HuH-7 (cell line): ENCODE data around the gene SYCE3.
A peak's percentile ranks its signal among the peaks of the same experiment; 100 is the strongest.
"Not testable (repeated sequence)": the region's sequence is repeated elsewhere in the genome, so short reads cannot be mapped to it uniquely, and the experiment has no call there.

Experiments used
- DNase-seq: peaks from one replicate; pipeline ENCODE4 v3.0.0; 2011; ENCODE audit warnings: low spot score

Gene SYCE3, protein sequence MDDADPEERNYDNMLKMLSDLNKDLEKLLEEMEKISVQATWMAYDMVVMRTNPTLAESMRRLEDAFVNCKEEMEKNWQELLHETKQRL

DNA sequence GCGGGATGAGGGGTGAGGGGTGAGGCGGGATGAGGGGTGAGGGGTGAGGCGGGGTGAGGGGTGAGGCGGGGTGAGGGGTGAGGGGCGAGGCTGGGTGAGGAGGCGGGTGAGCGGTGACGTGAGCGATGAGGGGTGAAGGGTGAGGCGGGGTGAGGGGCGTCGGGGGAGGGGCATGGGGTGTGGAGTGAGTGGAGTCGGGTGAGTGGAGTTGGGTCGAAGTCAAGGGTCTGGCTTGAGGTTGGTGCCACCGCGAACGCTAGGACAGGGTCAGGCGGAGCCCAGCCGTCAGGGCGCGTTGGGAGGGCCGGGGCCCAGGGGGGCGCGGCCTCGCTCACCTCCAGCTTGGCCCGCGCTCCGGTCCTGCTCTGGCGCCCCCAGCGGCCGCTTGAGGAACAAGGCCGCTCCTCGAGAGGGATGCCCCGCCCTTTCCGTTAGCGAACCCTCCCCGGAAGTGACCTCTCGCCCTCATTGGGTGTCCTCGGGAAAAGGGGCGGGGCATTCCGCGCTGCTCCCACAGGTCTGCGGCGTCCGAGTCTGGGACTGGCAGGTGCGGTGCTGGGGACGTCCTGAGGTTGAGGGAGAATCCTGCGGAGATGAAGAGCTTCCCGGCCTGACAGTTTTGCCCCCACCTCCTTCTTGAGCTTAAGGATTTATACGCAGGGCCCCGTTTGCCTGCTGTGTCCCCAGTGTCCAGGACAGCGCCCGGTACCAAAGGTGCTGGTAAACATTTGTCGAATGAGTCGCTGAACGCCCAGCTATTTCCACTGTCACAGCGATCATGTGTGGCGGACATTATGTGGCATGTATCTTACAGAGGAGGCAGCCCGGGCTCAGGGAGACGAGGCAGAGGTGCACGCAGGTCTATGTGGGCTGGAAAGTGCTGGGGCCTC lies at the start of gene SYCE3:
TSS of gene SYCE3 (minus strand) at position 397 of the 890 bp plus-strand sequence. CDS start 6,514 bp downstream, outside the sequence.
- peak; percentile 98 for DNase-seq

DNA sequence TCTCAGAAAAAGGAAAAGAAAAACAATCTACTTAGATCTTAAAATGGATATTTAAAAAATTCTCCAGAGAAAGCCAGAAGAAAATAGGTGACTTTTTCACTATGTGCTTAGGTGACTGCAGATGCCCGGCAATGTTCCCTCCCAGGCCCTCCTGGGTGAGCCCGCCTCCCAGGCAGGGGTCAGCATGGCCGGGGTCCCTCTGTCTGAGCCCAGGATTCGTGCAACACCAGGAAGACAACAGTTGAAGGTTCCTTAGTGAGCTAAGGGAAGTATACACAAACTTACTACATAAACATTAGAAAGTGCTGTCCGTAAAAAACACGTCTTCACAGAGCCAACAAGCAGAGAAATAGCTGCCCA lies 49.4 kb upstream of the SYCE3 start:
- no peak for DNase-seq

DNA sequence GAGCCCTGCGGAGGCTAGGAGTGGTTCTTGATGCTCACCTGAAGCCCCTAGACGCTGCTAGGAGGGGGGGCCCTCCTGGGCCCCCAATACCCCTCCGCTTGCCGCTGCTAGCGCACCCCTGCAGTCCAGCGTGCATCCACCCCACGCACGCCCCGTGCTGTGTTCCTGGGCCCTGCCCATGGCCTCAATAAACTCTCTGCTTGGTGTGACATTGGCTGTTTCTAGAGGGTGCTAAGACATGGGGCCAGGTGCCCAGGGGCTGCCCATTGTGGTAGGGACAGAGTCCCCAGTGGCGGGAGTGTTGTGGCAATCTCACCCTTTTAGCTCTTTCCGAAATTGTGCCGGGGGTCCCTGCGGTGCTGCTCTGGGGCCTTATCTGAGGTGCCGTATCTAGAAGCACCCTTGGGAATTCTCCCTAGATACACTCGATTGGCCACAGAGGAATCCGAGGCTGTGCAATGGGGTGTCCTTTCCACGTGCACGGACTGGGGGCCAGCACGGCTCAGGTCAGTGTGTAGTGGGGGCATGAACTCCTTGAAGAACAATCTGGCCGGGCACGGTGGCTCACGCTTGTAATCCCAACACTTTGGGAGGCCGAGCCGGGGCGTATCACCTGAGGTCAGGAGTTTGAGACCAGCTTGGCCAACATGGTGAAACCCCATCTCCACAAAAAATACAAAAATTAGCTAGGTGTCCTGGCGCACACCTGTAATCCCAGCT lies 48.8 kb upstream of the SYCE3 start:
- no peak for DNase-seq

DNA sequence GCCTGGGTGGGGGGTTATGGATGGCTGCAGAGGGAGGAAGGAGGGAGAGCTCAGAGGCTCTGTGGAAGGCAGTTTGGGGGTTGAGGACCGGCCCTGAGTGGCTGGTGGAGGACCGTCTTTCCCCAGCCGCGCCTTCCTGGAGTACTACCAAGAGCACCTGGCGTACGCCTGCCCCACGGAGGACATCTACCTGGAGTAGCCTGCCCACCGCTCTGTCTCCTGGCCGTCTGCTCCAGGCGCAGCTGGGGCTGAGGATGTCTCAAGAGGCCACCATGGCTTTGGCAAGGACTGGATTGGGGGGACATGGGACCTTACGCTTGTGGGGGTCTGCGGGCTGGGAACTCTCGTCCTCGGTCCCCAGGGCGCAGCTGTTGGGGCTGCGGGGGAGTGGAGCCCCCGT lies 47.9 kb upstream of the SYCE3 start:
- DNase-seq, result no peak

DNA sequence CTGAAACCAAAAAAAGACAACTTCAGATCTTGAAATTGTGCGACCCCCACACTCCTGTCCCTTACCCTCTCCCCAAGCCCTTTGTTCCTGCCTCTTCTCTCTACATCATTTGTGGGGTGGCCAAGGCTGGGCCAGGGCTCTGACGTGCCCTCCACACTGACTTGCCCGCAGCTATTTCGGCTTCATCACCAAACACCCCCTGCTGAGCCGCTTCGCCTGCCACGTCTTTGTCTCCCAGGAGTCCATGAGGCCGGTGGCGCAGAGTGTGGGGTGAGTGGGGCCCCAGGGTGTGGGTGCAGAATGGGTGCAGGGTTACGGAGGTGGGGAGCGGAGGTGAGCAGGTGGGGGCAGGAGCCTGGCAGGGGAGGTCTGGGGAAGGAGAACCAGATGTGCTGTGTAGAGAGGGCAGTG lies 47.3 kb upstream of the SYCE3 start:
- DNase-seq, result no peak

DNA sequence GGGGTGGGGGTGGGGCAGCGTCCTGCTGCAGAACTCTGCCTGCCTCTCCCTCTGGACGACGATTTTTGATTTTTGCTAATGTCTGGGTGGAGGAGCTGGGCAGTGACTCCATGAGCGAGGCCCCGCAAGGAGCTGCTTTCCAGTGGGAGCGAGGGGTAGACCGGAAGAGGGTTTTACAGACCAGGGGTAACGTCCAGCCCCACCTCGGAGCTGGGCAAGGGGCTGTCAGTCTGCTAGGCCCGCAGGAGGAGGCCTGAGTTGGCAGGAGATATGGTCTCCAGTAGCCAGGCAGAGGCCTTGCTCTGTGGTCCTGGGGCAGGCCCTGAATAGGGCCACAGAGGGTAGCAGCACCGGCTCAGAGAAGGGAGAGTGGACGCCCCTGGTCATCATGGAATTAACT lies 46.9 kb upstream of the SYCE3 start:
- no peak for DNase-seq

DNA sequence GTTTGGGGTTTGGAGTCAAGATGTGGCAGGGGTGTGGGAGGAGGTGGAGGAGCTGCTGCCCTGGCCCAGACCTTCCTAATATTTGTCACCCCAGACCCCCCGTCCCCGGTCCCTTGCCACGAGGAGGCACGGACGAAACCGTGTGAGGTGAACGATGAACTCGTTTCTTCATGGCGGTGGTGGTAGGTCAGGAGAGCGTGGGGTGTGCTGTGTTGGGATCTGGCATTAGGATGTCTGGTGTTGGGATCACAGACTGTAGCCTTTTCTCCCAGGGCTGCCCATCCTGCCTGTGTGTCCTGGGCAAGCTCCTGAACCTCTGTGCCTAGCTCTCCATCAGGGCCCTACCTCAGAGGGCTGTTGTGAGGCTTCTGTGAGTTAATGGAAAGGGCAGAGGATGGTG lies 46.3 kb upstream of the SYCE3 start:
- DNase-seq, result no peak

DNA sequence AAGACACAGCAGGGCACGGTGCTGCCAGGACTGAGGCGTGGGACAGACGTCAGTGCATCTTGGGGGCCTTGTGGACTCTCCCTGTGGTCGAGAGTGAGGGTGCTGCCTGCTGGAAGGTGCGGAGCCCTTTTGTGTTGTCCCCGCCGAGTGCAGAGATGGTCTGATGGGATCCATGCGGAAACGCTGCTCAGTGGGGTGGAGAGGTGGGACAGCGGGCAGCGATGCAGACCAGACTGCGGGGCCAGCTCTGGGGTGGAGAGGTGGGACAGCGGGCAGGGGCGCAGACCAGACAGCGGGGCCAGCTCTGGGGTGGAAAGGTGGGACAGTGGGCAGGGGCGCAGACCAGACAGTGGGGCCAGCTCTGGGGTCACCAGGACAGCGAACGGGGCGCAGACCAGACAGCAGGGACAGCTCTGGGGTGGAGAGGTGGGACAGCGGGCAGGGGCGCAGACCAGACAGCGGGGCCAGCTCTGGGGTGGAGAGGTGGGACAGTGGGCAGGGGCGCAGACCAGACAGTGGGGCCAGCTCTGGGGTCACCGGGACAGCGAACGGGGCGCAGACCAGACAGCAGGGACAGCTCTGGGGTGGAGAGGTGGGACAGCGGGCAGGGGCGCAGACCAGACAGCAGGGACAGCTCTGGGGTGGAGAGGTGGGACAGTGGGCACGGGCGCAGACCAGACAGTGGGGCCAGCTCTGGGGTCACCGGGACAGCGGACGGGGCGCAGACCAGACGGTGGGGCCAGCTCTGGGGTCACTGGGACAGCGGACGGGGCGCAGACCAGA lies 45.5 kb upstream of the SYCE3 start:
- not testable (repeated sequence) for DNase-seq

DNA sequence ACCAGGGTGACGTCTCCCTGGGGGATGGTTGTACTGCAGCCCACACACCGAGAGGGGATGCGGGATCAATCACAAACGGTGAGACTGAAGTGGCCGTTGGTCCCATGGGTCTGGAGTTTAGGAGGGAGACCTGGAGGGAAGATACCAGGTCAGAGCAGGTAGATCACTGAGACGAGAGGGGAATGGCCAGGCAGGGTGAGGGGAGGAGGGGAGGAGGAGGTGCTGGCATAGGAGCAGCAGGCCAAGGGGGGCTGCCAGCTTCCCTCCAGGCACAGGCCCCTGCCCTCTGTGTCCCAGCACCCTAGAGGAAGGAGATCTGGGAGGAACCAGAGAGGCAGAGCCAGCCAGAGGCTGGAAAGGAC lies 44.9 kb upstream of the SYCE3 start:
- no peak for DNase-seq

DNA sequence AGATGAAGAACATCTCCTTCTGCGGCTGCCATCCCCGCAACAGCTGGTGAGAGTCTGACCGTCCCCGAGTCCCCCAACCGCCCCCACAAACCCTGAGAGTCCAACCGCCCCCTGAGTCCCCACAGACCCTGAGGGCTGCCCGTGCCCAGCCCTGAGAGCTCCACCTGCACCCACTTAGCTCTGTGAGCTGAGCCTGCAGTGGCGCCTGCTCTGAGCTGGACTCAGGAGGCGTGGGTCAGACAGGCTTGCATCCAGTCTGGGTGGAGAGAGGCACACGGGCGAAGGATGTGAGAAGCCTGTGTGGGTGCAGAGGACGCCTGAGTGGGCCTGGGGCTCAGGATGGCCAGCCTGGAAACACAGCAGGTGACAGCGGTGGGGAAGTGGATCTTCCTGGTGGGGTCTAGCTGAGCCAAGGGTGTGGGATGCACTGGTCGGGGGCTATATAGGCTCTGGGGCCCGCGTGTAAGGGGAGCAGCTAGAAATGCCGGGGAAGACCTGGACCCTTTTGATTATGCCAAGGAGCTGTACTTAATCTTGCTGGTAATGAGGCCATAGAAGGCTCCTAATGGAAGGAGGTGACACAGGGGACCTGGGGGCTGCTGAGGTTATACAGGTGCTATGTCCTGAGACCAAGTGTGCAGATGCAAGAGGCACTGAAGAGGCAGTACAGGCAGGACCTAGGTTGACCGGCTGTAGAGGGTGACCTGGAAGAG lies 44.4 kb upstream of the SYCE3 start:
- DNase-seq, result no peak

DNA sequence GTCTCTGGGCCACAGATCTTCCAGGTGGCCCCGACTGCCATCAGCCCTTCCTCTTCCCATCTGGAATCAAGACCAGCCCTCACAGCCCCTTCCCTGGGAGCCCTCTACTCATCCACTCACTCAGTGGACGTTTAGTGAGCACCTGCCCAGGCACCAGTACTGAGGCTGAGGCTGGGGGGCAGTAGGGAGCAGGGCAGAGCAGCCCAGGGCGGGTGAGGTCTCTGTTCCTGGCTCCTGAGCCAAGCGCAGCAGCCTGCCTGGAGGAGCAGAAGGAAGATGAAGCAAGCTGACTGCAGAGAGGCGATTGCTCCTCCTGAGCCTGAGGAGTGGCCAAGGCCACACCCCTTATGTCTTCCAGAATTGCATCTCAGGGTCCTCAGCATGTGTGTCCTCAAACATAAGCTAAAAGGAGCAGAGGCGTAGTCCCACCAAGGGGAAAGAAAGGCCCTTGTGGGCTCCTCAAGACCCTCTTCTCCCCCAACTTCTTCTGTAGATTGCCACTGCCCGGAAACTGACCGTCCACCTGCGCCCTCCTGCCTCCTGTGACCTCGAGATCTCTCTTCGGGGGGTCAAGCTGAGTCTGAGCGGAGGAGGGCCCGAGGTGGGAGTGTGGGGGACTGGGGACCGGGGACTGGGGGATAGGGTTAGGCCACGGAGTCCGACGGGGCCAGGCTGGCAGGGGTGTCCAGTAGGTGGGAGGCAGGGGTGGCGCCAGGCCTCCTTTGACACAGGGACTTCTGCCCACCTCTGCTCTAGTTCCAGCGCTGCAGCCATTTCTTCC lies 43.6 kb upstream of the SYCE3 start:
- no peak for DNase-seq

DNA sequence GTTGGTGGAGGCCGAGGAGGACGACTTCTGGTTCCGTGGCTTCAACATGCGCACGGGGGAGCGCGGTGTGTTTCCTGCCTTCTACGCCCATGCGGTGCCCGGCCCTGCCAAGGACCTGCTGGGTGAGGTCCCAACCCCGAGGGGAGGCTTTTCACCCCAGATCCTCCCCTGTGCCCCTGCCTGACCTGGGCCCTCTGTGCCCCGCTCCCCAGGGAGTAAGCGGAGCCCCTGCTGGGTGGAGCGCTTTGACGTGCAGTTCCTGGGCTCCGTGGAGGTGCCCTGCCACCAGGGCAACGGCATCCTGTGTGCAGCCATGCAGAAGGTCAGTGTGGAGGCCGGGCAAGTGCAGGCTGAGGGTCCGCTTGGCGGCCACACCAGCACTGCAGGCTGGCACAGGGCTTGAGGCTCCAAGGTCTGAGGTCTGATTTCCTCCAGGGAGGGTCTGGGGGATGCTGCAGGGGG lies 42.9 kb upstream of the SYCE3 start:
- no peak for DNase-seq

DNA sequence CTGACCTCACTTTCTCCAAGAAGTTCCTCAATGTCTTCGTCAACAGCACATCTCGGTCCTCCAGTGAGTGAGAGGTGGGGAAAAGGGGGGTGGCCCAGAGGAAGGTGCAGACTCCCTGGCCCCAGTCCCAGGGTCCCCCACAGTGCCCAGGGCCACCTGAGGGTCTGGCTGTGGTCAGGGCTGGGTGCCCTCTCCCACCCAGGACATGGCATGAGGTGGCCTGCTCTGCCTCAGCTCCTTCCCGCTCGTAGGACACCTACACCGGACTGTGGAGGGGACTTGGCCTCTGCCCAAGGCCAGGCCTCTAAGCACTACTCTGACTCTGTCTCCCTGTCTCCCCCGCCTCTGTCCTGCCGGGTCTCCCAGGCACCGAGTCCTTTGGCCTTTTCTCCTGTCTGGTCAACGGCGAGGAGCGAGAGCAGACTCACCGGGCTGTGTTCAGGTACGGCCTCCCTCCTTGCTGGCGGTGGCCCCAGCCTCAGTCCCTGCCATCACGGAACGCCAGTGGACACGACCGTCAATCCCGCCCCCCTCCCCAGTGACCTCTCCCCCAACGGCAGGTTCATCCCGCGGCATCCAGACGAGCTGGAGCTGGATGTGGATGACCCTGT lies 42.4 kb upstream of the SYCE3 start:
- no peak for DNase-seq

DNA sequence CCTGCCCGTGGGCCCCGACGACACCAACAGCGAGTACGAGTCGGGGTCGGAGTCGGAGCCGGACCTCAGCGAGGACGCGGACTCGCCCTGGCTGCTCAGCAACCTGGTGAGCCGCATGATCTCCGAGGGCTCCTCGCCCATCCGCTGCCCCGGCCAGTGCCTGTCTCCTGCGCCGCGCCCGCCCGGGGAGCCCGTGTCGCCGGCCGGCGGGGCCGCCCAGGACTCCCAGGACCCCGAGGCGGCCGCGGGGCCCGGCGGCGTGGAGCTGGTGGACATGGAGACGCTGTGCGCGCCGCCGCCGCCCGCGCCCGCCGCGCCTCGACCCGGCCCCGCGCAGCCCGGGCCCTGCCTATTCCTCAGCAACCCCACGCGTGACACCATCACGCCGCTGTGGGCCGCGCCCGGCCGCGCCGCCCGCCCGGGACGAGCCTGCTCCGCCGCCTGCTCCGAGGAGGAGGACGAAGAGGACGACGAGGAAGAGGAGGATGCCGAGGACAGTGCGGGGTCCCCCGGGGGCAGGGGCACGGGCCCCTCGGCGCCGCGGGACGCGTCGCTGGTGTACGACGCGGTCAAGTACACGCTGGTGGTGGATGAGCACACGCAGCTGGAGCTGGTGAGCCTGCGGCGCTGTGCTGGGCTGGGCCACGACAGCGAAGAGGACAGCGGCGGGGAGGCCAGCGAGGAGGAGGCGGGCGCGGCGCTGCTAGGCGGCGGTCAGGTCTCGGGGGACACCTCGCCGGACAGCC lies 41.7 kb upstream of the SYCE3 start:
- DNase-seq, result no peak

DNA sequence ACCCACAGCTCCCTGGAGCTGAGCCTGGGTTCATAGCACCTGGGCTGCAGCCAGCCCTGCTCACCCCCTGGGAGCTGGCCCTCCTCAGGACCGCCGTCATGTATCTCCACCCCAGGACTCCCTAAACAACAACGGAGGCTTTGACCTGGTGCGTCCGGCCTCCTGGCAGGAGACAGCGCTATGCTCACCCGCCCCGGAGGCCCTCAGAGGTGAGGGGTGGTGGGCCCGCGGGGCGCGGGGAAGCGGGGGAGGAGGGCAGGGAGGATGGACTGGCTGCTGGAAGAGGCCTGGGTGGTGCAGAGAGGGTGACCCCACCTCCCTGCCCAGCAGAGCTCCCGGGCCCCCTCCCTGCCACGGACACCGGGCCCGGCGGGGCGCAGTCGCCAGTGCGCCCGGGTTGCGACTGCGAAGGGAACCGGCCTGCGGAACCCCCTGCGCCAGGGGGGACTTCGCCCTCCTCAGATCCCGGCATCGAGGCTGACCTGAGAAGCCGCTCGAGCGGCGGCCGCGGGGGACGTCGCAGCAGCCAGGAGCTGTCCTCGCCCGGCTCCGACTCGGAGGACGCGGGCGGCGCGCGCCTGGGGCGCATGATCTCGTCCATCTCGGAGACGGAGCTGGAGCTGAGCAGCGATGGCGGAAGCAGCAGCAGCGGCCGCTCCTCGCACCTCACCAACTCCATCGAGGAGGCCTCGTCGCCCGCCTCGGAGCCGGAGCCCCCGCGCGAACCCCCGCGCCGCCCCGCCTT lies 41.0 kb upstream of the SYCE3 start:
- DNase-seq, result no peak

DNA sequence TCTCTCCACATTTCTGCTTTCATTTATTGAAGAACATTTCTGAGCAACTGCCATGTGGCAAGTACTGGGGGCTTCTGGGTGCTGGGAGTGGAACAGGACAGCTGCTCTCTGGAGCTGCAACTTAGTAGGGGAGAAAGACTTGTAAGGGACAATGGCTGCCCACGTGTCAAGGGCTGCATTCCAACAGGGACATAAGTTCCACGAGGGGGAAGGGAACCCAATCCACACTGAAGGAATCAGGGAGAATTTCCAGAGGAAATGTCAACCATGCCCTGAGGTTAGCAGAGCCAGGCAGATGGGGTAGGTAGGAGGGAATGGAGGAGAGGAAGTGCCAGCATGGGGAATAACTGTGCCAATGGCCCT lies 39.6 kb upstream of the SYCE3 start:
- no peak for DNase-seq

DNA sequence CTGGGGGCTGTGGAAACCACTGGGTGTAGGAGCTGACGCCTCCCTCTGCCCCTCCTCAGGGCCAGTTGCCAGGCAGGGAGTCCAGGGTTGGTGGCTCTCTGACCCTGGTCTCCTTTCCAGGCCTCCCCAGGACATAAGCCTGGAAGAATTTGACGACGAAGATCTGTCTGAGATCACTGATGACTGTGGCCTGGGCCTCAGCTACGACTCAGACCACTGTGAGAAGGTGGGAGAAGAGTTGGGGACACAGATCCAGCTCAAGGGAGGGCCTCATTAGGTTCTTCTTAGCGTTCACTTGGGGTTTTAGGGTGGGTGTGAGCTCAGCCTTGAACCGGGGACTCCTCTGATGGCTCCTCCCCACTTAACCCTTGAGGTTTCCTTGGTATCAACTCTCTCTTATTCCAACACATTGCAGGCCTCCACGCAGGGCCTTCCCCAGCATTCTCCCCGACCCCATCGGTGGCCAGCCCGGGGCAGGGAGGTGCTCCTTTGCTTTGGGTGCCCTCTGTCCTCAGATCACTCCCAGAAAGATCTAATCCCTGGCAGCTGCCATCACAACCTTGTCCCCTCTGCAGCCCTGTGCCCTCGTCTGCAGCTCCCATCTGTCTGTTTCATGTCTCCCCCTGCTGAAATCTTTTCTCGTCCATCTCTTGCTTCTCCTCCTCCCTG lies 39.1 kb upstream of the SYCE3 start:
- DNase-seq, result no peak

DNA sequence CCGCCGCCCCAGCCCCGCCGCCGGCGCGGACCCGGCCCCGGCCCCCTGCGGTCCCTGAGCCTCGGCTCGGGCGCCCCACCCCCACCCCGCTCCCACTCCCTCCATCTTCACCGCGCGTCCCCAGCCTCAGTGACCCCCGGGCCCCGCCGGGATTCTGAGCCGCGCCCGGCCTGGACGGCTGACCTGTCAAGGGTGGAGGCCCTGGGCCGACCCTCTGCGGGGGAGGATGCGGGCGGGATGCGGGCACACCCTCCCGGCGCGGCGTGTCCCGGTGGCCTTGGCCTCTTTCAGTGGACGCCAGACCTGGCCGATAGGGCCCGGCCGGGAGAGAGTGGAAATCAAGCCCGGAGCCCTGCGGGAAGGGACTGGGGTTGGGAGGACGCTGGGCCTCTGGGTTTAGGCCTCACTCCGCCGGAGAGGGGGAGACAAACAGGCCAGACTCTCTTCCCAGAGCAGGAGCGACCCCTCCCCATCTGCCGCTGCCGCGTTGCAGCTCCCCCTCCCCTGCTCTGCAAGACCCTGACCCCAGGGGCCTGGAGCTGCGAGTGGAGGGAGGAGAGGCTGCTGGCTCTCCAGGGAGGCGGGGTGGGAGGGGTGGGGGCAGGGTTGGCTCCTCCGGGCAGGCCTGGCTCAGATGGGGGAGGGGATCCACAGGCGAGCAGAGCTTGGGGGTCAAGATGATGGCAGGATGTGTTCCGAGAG lies 38.4 kb upstream of the SYCE3 start:
- no peak for DNase-seq
